NB4 (cell line): Measurements from ENCODE around the gene FAM78B.

Experiments
- CTCF ChIP-seq: IDR thresholded peaks from one replicate; pipeline ENCODE4 v1.5.1; 2012; ENCODE audit warnings: low read depth, low read length
- POLR2A ChIP-seq: IDR thresholded peaks from 2 replicates; pipeline ENCODE4 v1.6.1; 2011; ENCODE audit warnings: mild to moderate bottlenecking; ENCODE audit not compliant: insufficient read length; ENCODE audit errors: extremely low read depth
- TF ChIP-seq, protein P1 (sequence below): IDR thresholded peaks from 2 replicates; pipeline ENCODE4 v1.6.1; 2011; ENCODE audit warnings: low read depth, low read length

DNA sequence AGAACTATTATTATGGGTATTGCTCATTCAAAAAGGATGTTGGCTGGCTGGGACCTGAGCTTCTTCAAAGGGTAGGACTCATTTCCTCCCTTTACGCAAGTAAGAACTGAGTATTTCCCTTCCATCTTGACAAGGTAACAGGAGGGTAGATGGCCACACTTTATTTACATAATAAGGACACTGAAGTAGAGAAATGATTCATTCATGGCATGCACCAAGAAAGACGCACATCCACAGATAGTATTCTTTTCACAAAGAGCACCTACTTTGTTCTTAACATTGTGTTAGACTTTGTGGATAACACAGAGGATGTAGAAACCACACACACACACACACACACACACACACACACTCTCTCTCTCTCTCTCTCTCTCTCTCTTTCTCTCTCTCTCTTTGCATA, 82.9 kb downstream of the FAM78B start:
- TF ChIP-seq CTCF: no peak
- TF ChIP-seq, protein P1, sequence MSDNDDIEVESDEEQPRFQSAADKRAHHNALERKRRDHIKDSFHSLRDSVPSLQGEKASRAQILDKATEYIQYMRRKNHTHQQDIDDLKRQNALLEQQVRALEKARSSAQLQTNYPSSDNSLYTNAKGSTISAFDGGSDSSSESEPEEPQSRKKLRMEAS: no peak
- TF ChIP-seq POLR2A: no peak
